HG03575 (cell line): ENCODE data around the gene ASS1.

Experiments
- ATAC-seq: cut with Tn5 transposase; IDR thresholded peaks from one replicate; pipeline ENCODE4 v1.9.1; 2021; ENCODE audit not compliant: unreplicated experiment, insufficient number of reproducible peaks, low FRiP score; ENCODE audit errors: extremely low read depth

The ASS1 gene

DNA sequence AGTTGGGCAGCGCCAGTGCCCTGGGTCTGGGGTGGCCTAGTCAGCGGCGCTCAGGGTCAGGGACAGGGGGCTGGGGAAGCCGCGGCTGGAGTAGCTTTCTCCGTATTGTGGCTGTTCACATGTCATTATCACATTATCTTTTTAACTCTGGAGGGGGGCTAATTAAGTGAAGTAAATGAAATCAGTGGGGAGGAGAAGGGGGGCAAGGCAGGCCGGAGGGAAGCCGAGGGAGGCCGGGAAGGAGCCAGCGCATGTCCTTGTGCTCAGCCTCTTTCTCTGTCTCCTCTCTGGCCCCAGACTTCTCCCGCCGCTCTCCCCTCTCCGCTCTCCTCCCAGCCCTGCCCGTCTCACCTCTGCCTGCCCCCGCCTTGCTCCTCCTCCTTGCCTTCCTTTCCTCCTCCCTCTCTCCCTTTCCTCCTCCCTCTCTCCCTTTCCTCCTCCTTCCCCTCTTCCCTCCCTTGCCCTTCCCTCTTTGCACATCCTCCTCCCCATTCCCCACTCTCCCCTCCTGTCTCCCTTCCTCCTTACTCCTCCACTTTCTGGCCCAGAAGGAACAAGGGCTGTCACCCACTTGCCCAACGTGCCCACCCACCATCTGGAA lies 38.7 kb downstream of the ASS1 start:
- ATAC-seq: no peak

DNA sequence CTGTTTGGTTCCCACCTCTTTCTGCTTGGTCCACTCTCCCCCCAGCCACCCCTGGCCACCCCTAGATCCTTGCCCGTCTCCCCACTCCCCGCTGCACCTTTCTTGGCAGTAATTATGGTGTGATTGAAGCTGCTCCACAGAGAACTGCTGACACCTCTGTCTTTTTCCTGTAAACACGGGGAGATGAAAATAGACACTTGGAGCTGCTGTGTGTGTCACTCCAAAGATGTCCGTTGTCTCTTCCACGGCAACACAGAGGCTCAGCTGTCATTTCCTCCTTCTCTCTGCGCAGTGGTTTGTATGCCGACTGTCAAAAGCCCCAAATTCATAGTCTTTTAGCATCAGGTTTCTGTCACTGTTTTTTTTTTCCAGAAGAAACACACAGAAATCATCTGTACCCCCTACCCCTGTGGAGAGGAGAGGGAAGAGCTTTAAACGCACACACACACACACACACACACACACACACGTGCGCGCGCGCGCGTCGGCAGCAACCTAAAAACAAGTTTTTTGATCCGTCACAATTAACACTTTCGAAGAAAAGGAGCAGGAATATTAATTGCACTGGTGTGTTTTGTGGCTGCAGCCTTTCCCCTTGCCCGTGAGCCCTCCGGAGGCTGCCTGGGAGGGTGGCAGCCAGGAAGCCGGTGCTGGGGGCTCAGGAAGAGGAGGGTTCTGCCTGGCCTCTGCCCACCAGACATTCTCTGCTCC lies 39.8 kb downstream of the ASS1 start:
- ATAC-seq: no peak

DNA sequence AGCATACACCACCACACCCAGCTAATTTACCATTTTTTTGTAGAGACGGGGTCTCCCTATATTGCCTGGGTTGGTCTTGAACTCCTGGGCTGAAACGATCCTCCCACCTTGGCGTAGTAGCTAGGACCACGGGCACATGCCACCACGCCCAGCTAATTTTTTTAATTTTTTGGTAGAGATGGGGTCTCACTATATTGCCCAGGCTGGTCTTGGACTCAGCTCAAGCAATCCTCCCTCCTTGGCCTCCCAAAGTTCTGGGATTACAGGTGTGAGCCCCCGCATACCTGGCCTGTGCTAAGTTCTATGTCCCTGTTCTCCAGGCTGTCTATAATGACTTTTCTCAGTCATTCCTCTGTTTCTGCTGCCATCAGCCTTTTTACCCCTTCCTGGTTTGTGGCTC lies 41.3 kb downstream of the ASS1 start:
- no peak for ATAC-seq

DNA sequence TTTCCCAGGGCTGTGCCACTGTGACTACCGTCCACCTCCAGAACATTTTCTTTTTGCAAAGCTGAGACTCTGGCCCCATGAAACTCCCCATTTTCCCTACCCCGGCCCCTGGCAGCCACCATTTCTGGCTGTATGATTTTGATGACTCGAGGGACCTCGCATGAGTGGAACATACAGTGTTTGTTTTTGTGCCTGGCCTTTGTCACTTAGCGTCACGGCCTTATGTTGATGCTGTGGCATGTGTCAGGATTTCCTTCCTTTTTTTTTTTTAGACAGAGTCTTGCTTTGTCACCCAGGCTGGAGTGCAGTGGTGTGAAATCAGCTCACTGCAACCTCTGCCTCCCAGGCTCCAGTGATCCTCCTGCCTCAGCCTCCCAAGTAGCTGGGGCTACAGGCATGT lies 42.7 kb downstream of the ASS1 start:
- ATAC-seq: no peak

GRCh38 chr9:130488621-130489330 lies 44.0 kb downstream of the ASS1 start:
- no peak for ATAC-seq

GRCh38 chr9:130490981-130491380 lies 46.2 kb downstream of the ASS1 start:
- no peak for ATAC-seq

DNA sequence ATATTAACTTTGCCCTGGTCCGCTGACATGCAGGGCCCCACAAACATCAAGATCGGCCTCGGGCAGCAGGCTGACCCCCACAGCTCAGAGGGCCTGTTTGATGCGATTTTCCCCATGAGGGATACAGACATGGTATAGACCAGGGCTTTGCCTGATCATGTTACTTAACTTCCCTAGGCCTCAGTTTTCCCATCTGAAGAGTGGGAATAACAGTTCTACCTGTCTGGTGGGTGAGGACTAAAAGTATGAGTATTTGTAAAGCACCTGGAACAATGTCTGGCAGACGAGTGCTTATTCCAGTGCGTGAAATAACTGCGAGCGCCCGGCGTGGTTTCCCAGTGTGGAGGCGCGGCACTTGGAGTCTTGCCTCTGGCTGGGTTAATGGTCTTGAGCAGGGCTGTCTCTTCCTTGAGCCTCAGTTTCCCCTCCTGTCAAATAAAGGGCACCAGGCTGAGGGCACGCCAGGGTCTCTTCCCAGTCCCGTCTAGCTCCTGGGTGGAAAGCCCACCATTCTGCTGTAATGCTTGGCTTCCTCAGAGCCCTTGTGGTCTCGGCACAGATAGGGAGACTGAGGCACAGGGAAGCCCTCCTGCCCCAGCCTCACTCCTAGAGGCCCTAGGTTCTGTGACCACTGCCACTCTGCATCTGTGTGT lies 47.2 kb downstream of the ASS1 start:
- no peak for ATAC-seq

- ATAC-seq: no peak
Measured at GRCh38 chr9:130493021-130493420, 48.3 kb downstream of the ASS1 start.

GRCh38 chr9:130493476-130493875 lies 48.7 kb downstream of the ASS1 start:
- no peak for ATAC-seq

- no peak for ATAC-seq
Measured at GRCh38 chr9:130495067-130495466, 50.3 kb downstream of the ASS1 start.

DNA sequence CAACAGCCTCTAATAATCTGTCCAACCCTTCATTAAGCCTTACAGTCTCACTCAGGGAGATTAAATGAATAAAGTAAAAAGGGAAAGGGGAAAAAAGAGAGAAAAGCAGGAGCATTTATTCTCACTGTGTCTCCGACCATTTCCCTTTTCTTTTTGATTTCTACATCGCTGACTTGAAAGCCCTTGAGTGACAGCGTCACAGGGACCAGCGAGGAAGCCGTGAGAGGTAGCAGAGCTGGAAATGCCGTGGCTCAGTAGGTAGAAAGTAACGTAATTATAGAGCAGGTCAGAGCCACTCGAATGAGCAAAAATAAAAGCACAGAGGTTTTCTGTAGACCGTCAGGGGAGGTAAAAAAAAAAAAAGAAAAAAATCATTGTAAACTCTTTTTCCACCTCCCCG lies 52.4 kb downstream of the ASS1 start:
- no peak for ATAC-seq

- no peak for ATAC-seq
Measured at GRCh38 chr9:130498298-130498917, 53.6 kb downstream of the ASS1 start.

- ATAC-seq: no peak
Measured at GRCh38 chr9:130498918-130499698, 54.3 kb downstream of the ASS1 start.

DNA sequence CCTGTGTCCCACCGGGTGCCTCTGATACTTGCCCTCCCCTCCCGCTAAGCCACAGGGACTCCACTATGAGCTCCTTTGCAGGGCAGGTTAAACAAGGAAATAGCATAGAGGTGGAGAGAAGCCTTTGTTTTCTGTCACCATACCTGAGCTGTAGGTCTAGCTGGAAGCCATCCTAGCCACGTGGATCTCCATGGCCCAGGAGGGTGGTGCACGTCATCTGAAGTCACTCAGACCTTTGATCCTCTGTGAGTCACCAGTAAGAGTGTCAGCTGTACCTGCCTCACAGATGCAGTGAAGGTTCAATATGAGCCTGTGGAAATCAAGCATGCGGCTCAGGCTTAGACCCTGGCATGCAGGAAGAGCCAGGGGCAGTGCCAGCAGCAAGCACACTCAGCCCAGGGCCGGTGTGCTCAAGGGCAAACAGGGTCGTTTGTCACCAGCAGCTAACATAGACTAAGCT lies 55.1 kb downstream of the ASS1 start:
- no peak for ATAC-seq

DNA sequence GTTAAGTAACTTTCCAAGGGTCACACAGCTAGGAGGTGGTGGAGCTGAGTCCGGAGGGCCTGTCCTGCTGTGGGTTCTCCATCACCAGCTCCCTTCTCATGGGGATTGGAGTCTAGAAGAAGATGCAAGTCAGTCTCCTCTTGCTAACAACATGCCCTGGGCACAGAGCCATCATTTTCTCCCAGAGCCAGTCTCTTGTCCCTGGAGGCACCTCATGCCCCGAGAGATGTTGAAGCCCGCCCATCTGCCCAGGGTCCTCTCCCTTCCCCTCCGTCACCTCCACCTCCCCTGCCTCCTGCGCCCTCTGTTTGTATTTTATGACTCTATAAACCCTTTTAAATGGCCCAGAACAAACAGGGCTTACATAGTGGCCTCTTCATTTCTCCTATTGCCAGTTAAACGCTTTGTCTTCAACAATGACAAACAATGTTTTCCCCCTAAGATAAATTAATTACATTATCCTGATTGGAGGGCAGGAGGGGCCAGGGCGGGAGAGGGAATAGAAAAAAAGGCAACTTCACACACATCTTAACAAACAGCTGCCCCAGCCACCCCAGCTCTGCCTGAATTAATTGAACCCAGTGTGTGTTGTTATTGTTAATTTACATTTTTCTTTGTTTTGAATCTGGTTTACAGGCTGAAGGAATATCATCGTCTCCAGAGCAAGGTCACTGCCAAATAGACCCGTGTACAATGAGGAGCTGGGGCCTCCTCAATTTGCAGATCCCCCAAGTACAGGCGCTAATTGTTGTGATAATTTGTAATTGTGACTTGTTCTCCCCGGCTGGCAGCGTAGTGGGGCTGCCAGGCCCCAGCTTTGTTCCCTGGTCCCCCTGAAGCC lies 55.8 kb downstream of the ASS1 start:
- ATAC-seq: no peak

- no peak for ATAC-seq
Measured at GRCh38 chr9:130501639-130502038, 56.9 kb downstream of the ASS1 start.

GRCh38 chr9:130508218-130508617 lies 63.5 kb downstream of the ASS1 start:
- ATAC-seq: no peak

DNA sequence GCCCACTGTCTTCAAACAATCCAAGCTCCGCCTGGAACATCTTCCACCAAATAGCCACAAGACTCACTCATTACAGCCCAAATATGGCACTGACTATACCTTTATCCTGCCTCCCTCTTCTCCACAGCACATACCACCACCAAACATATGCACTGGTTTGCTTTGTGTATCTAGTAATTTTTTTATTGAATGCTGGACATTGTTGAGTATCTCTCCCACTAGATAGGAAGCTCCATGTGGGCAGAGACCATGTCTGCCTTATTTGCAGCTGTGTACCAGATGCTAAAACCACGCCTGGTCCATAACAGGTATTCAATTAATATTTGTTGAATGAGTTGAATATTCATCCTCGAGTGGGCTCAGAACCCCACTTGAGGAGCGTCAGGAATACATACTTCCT lies 67.4 kb downstream of the ASS1 start:
- ATAC-seq: no peak
